Hepatocyte (in vitro differentiated cells): ENCODE data around the gene MAD1L1.

Source experiments
- CTCF ChIP-seq: fragments of 200-600 bp; sonication (generic); IDR thresholded peaks from 2 replicates; pipeline ENCODE4 v1.5.1; 2016; ENCODE audit warnings: antibody characterized with exemption, mild to moderate bottlenecking; ENCODE audit not compliant: poor library complexity
- EZH2 ChIP-seq: fragments of 200-600 bp; sonication (generic); IDR thresholded peaks from 2 replicates; pipeline ENCODE4 v1.6.1; 2016; ENCODE audit warnings: antibody characterized with exemption, mild to moderate bottlenecking, borderline replicate concordance
- EZH2phosphoT487 ChIP-seq: fragments of 200-600 bp; sonication (generic); IDR thresholded peaks from one replicate; pipeline ENCODE4 v1.6.1; 2018; ENCODE audit warnings: antibody characterized with exemption, mild to moderate bottlenecking, low read depth, moderate library complexity; ENCODE audit not compliant: unreplicated experiment, severe bottlenecking

GRCh38 chr7:1856161-1856887, 376.4 kb downstream of the MAD1L1 start:
- TF ChIP-seq CTCF (no peak), EZH2 (no peak), EZH2phosphoT487 (no peak)
